GM18519 (cell line): ENCODE results near the gene ELFN2.

Experiments
- ATAC-seq: cut with Tn5 transposase; IDR thresholded peaks from one replicate; pipeline ENCODE4 v1.9.1; 2021; ENCODE audit warnings: mild to moderate bottlenecking, moderate library complexity; ENCODE audit not compliant: unreplicated experiment, low FRiP score

ELFN2 gene

DNA sequence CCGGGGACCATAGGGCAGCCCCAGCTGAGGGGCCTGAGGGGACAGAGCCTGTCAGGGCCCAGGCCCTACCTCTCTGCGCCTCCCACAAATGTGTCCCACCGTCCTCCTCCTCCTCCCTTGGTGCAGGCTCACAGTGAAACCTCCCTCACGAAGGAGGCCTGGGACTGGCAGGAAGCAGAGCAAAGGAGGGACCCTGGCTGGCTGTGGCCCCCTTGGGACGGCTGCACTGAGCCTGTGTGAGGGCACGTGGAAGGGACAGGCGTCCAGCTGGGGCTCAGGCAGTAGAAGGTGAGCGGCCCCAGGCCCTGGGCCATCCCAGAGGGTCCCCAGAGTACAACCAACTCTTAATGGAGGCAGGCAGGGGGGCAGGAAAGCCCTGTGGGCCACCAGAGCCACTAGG lies 60.7 kb downstream of the ELFN2 start:
- ATAC-seq = no peak

DNA sequence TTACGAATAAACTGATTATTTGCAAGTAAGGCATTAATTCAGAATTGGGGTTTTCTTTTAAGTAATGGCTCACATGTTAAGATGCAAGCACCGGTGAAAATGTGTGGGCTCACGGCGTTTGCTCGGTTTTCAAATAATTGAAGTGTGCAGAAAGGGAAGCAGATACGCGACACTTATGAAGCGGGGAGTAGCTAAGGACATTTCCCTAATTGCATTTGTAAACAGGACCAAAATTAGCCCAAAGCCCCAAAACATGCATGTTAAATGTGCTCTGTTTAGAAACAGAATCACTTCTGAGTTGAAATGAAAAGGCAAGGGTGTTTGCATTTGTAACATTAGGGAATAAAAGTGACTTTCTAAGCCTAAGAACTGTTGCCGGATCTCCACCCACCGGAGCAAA lies 61.3 kb downstream of the ELFN2 start:
- ATAC-seq = no peak

DNA sequence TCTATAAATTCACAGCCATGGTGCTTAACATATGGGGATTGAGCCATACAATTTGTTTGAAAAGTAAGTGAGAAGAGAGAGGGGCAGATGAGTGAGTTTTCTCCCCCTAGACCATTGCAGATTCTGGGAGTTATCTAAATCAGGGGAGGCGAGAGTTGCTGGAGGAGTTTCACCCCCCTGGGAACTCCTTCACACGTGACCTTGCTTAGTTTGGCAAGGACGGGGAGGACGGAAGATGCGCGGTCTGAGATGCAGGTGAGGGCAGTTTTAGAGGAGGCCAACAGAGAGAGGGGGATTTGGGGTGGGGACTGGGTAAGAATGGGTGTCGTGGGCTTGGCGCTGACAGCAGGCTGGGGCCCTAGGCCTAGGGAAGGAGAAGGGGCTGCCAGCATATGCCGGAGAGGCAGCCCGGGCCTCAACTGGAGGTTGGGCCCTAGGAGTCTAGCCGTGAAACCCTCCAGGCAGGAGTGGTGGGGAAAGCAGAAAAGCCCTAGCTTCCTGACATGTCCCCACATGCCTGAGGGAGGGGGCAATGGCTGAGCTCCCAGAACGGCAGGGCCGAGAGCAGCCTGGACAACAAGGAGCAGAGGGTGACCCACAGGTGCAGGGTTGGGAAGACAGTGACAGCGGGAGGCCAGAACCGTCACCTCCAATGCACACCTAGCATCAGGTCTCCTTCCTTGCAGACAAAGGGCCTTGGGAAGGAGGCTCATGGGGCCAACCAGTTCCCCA lies 63.9 kb downstream of the ELFN2 start:
- no peak for ATAC-seq

DNA sequence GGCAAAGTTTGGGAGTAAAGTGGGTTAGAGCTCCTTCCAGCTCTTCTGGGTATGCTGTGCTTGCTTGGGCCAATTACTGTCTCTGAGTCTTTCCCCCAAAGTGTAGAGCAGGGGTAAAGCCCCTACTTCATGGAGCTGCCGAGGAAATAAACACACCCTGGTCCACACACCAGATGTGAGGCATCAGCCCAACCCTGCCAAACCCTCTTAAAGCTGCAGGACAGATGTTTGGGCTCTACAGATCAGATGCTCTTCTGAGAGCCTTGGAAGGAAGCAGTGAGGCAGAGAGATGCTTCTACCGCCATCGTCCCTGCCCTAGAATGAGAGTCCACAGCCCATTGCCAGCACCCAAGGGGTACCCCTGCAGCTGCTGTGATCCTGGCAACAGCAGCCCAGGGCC lies 64.7 kb downstream of the ELFN2 start:
- ATAC-seq = no peak

DNA sequence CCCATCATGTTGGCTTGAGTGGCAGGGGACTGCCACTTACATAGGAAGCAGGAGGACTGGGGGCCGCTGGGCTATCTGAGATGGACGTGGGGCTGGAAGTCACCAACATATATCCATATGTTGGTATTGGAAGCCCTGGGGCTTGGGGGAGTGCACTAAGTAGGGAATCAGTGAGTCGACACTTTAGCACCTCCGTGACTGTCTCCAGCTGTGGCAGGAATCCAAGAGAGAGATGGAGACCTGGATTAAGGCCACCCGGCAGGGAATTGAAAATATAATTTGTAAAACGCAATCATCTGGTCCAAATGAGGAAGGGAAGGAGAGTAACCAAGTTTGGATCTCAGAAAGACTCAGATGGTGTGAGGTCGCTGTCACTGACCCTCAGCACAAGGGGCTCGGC lies 68.4 kb downstream of the ELFN2 start:
- ATAC-seq = no peak

DNA sequence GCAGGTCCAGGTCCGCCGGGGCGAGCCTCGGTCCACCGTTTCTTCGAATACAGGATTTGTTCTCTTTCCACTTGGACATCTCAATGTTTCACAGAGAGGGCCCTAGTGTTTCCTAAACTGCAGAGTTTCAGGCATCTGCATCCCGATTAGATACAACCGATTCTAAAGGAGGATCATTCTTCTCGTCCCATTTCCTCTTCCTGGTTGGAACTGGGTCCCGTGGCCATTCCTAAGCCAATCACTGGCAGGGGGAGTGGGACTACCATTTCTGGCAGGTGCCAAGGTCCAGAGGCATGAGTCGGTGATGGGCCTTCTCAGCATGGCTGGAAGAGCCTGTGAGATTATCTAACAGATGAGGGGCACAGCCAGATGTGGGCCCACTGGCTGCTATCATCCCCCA lies 68.9 kb downstream of the ELFN2 start:
- no peak for ATAC-seq

DNA sequence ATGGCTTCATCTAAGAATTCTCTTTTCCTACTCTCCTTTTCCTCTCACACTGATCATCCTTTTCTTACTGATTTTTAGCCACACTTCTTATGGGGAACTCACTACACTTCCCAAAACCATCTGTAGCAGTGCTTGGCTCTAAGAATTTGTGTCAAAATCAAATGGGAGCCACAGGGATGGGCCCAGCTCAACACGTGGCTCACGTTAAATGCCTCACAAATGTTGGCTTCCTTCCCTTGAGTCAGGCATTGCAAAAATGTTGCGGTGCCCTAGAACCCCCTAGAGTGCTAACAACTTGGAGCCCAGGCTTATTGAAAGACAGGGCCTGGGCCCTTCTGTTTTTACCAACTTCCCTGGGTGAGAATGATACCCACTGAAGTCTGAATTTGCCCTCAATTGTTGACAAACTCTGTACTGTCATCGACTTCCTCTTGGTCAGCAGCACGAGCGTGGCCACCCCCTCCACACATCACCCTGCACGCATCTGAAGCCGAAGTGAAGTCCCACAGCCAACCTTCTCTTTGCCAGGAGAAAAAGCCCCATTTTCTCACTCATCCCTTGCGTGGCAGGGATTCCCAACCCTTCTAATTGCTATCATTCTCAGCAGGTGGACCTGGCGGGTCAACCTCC lies 69.7 kb downstream of the ELFN2 start:
- ATAC-seq = no peak

DNA sequence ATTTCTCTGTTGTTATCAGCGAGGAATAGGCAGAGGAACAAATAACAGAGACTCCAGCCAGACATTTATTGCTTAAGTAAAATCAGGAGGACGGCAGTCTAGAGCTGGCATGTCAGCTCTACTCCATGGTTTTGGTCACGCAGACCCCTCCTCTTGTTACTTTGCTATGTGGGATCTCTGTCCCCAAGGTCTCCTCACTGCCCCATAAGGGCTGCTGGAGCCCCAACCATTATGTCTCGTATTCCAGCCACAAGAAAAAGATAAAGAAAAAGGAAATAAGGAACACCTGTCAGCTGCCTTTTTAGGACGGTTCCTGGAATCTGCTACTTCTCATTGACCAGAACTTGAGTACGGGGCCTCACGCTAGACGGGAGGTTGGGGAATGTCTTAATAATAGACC lies 70.4 kb downstream of the ELFN2 start:
- no peak for ATAC-seq

DNA sequence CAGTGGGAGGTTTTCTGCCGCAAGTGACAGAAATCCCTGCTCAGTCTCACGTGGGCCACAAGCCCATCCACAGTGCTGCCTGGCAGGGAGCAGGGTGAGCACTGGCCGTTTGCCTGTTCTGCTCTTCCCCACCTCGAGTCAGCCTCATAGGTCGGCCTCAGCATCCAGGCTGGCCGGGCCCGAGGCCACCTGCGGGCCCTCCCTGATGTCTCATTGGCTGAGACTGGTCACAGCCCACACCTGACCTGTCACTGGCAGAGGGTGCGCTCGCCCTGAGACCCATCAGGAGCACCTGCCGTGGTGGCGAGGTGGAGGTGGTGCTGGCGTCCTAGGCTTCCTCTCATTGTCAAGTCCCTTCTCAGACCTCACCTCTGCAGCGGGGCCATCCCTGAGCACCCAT lies 72.1 kb downstream of the ELFN2 start:
- no peak for ATAC-seq

DNA sequence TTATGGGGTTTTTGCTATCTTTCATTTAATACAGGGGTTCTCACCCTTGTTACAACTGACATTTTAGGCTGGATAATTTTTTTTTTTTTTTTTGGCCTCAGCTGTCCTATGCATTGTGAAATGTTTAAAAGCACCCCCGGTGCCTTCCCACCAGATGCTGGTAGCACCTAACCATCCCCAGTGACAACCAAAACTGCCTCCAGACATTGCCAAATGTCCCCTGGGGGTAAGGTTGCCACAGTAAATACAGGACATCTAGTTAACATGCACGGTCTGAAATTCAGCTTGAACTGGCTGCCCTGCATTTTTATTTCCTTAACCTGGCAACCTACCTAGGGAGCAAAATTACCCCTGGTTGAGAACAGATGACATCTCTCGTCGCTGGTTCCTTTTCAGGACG lies 72.6 kb downstream of the ELFN2 start:
- no peak for ATAC-seq

DNA sequence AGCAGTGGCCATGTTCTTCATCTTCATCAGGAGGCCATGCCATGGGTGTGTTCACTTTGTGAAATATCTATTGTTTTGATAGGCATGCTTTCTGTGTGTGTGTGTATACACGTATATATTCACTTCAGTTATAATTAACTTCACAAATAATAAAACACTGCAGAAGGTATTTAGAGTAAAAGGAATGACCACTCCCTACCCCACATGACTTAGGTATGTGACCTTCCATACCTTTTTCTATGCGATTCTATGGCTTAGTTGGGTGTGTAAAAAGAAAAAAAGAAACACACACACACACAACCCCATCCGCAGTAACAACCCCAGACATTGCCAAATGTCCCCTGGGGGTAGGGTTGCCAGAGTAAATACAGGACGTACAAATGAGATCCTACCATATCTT lies 73.0 kb downstream of the ELFN2 start:
- no peak for ATAC-seq

DNA sequence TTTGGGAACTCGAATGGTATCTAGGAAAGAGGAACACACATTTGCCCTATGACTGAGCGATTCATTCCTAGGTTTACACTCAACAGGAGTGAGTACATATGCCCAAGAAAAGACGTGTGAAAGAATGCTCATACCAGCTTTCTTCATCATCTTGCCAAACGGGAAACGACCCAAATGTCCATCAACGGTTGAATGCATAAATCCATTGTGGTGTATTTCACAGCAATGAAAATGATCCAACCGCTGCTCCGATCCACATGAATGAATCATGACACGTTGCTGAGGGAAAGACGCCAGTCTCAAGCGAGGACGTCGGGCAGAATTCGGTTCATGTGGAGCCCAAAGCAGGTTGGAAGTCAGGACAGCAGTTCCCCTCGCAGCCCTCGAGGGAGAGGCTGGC lies 73.4 kb downstream of the ELFN2 start:
- no peak for ATAC-seq

DNA sequence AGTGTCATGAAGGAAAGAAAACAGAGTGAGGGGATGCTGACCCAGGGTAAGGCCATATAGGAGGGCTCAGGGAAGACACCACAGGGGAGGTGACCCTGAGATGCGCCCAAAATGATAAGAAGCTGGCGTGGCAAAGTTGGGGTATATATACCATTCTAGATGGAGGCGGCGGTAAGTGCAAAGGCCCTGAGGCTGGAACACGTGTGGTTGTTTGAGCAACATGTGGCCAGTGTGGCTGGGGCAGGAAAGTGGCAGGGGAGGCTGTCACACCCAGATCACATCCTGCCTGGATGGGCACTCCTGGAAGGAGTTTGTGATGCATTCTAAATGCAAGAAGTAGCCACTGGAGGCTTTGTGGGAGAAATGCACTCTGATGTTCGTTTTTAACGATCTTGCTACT lies 74.8 kb downstream of the ELFN2 start:
- ATAC-seq = no peak

DNA sequence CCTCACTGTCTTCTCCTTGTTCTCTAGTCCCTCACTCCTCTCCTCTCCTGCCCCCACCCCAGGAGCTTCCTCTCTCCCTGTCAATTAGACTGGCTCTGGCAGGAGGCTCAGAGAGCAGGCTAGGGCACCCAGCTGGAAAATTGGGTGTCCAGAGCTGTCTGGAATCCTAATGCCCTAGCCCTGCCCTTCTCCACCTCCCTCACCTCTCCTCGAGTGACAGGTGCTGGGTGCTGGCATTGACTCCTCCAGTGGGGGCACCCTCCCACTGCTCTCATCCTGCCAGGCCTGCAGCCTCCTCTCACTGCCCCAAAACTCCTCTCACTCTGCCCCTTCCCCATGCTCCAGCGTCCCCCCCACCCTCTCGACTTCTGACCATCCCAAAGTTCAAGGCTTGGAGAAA lies 76.0 kb downstream of the ELFN2 start:
- ATAC-seq = no peak

DNA sequence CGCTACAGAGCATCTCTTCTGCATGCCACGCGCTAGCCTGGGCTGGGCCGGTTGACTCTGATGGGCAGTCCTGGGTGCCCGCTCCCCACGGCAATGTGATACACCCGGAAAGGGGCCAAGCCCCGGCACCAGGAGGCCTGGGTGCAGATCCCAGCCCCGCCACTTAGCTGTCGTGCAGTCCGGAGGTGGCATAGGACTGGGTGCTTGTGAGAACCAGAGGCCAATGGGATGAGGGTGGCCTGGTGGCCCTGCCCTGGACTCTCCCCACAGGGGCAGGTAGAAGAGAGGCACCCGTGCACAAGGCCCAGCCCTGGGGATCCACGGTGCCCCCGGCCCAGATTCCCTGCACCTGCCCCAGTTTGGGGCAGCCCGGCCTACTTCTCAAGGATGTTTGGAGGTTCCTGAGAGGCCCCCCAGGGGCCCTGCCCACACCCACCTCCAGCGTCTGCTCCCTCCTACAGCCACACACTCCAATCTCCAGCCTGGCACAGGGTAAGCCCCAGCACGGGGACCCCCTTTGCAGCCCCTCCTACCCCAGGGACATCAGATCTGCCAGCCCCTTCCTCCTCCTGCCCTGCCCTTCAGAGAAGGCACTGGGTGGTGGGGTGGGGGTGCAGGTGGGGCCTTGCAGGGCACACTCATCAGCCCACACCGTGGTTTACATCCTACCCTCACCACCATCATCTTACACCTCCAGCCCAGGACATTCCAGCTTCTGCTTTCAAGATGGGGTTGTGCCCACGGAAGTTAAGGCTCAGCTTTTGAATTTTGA lies 78.0 kb downstream of the ELFN2 start:
- no peak for ATAC-seq

DNA sequence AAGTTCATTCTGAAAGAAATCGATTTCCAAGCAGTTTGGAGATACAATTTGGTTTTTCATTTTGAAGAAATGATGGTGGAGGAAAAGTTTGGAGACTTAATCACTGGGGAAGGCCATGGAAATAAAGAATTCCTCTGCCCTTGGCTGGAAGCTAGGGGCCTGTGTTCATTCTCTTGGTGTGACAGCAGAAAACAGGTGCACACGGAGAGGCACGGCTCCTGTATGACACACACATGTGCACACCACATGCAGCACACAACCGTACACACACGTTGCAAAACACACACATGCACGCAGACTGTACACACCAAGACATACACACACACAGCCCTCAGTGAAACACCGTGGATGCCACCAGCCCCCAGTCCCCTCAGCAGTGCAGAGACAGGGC lies 80.8 kb downstream of the ELFN2 start:
- no peak for ATAC-seq

DNA sequence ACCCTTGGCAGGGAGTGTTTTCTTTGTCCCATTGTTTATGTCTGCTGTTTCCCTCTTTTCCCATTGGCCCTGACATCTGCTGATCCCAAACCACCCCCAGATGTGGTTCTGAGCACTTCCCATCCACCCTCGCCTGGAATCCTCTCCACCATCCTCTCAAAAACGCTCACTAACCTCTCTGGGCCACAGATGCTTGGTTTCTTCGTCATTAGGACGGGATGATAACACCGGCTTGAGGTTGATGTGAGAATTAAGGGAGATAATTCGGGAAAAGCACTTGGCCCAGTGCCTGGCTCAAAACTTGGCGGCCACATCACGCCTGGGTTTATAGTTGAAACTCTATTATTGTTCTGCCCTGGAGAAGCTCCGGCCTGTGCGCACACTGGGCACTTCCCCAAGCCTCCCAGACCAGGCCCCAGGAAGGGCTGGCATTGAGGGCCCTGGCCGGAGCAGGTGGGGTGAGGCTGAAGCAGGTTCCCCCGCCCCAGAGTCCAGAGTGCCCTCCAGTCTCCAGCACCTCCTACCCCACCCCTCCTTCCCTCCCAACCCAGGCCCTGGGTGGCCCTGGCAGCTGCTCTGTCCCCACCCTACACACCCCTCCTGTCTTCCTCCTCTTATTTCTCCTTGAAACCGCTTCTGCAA lies 81.3 kb downstream of the ELFN2 start:
- ATAC-seq = no peak

DNA sequence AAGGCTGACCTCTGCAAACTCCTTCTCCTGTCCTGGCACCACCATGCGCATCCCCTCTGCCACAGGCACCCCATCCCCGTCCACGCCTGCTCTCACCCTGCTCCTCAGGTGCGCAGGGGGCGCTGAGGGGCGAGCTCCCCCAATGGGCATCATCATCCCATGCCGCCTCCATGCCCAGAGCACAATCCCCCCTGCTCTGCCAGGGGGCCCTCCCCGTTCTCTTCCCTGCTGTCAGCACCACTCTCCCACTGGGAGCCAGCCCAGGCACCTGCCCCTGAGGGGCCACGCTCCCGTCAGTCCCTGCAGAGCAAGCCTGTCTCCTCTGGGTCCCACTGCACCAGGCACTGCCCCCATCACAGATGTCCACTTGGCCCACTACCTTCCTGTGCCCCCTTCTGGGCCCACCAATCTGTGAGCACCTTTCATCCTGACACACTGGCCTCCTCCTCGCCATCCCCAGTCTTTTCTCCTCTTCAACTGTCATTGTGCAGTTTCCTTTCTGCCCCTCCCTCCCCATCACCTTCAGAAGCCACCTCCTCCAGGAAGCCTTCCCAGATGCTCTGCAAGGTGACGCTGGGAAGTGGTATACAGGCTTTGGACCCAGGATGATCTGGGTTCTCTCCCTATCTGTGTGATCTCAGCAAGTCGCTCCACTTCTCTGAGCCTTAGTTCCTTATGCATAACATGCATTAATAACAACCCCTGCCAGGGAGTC lies 82.4 kb downstream of the ELFN2 start:
- ATAC-seq = no peak

DNA sequence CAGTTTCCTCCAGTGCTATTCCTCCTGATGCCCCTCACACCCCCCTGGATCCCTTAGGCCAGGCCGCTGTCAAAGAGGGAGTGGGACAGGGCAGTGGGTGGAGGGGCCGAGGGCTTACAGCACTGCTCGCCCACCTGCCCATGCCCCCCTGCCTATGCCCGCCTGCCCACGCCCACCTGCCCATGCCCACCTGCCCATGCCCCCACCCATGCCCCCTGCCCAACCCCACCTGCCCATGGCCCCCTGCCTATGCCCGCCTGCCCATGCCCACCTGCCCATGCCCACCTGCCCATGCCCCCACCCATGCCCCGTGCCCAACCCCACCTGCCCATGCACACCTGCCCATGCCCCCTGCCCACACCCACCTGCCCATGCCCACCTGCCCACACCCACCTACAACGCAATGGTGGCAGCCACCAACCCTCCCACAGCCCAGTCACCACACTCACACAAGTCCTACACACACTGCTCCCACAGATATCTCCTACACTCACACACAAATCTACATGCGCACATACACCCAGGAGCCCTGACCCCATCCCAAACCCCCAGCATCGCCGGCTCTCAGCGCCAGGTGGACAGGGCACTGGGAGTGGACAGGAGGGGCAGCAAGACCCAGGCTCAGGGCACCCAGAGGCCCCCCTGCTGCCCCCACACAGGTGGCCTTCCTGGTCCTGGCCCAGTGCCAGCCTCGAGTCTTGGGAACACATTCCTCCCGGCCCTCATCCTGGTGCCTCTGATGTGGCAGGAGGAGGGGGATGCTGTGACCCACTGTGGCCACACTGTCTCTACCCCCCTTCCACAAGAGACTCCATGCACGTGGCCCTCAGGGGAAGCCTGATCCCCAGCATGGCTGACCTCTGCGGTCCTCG lies 83.2 kb downstream of the ELFN2 start:
- ATAC-seq = no peak

DNA sequence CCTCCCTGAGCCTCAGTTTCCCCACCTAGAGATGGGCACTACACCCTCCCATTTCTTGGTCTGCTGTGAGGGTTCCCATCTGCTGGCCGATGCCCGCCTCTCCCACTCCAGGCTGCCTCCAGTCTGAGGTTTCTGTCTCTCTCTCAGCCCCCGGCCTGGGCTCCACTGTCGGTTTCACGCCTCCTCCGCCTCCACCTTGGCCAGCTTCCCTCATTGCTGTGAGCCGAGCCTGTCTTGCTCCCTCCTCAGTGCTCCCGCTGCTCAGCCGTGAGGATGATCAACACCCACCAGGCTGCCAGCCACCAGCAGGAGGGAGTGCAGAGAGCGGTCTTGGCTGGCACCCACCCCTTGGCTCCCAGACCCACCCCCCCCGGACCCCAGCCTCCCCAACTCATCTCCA lies 83.9 kb downstream of the ELFN2 start:
- no peak for ATAC-seq
